Cardiac fibroblast (primary cell): ENCODE results near the gene CCDC7.

Source experiments
- DNase-seq, 2 donors: peaks; one replicate each; pipeline versions ENCODE4 v3.0.0 to v3.0.0-alpha.2; 2010; ENCODE audit warnings: low read depth in 2 of 2
- H3K4me3 ChIP-seq, 2 donors: replicated peaks in 1 of 2; 1 replicate in 1 of 2; 2 replicates in 1 of 2; pipeline ENCODE4 v1.5.1; 2011; ENCODE audit warnings: low read depth in 2 of 2, low read length in 2 of 2, mild to moderate bottlenecking in 2 of 2, moderate library complexity in 1 of 2
- CTCF ChIP-seq: IDR thresholded peaks from one replicate; pipeline ENCODE4 v1.5.1; 2011; ENCODE audit warnings: low read depth, mild to moderate bottlenecking, low read length, inconsistent platforms

The CCDC7 gene

GRCh38 chr10:32854435-32854834 lies 408.5 kb downstream of the CCDC7 start:
- no peak overlapping the region for H3K4me3 ChIP-seq
- no peak for TF ChIP-seq CTCF
- no peak for DNase-seq

GRCh38 chr10:32865170-32865569 lies 419.2 kb downstream of the CCDC7 start:
- no peak overlapping the region for H3K4me3 ChIP-seq
- no peak for TF ChIP-seq CTCF
- DNase-seq: no peak

GRCh38 chr10:32877915-32878314 lies 432.0 kb downstream of the CCDC7 start:
- no peak for DNase-seq
- TF ChIP-seq CTCF: no peak
- no peak overlapping the region for H3K4me3 ChIP-seq

GRCh38 chr10:32878646-32879045 lies 432.7 kb downstream of the CCDC7 start:
- TF ChIP-seq CTCF: no peak
- H3K4me3 ChIP-seq: no peak overlapping the region
- no peak for DNase-seq

- no peak for TF ChIP-seq CTCF
- DNase-seq: no peak
- H3K4me3 ChIP-seq: no peak overlapping the region
Measured at GRCh38 chr10:32882076-32882475, 436.1 kb downstream of the CCDC7 start.

- no peak overlapping the region for H3K4me3 ChIP-seq
- TF ChIP-seq CTCF: no peak
- no peak for DNase-seq
Measured at GRCh38 chr10:32887481-32887880, 441.5 kb downstream of the CCDC7 start.

- no peak for DNase-seq
- H3K4me3 ChIP-seq: no peak overlapping the region
- TF ChIP-seq CTCF: no peak
Measured at GRCh38 chr10:32888161-32888927, 442.4 kb downstream of the CCDC7 start.
